Measurements from ENCODE around the gene FKRP. TPM values are rescaled to one million over a fixed set of nuclear protein-coding genes. Genes with fewer than 3 reads are reported as not detected.

The FKRP gene
- total and polyA plus RNA-seq, 2 of the 13 experiments (the other 11 are each of a cell fraction or from before 2014, with no cell fraction given): 7.3 to 9.8 TPM

DNA sequence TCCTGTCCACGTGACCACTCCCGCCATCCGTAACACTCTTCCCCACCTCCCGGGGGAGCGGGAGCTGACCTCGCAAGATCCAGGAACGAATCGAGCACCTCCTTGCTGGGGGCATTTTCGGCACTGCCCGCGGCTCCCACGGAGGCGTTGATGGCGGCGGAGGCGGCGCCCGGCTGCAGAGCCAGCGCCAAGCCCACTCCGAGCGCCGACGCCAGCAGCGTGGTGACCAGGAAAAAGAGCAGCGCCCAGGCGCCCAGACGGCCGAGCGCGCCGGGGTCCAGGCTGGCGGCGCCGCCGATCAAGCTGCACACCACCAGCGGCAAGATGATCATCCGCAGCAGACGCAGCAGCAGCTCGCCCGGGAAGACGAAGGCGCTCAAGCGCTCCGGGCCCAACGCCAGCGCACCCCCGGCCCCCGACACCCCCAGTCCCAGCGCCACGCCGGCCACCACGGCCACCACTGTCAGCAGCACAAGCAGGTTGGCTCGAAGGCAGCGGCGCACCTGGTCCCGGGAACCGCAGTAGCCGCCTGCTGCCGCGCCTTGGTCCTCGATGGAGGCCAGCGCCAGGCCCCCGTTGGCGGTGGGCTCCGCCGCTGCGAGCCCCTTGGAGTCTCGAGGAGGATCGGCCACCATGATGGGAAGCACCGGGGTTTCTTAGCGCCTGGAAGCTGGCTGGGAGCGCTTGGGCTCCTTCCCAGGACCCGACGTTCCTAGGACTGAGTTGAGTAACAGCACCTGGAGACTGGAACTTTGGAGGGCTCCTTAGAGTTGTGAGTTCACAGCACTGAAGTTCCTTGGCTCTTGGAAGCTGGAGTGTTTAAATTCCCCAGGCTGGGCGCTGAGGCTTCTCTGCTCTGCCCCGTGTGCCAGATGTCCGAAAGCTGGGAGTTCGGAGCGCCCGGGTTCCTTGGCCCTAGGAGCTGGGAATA is 41.7 kb downstream of the FKRP start (continued):
- TF ChIP-seq, protein P1, sequence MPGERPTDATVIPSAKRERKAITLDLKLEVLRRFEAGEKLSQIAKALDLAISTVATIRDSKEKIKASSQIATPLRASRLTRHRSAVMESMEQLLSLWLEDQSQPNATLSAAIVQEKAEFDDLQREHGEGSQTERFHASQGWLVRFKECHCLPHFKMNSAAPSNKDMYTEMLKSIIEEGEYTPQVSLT (CRISPR knock-in tag; IDR thresholded peaks at IDR 0.05; ENCODE audit: borderline replicate concordance, low read depth): no peak
- TF ChIP-seq RFXAP (CRISPR knock-in tag; IDR thresholded peaks at IDR 0.05; ENCODE audit: borderline replicate concordance): no peak; the same call in 1 of the 2 replicates
- TF ChIP-seq KDM4B (CRISPR knock-in tag; IDR thresholded peaks at IDR 0.05): no peak
- peak; percentile 66; the same call in 1 of the 2 replicates for TF ChIP-seq TBX2 (CRISPR knock-in tag; IDR thresholded peaks at IDR 0.05; ENCODE audit: borderline replicate concordance)
- TF ChIP-seq, protein P2, sequence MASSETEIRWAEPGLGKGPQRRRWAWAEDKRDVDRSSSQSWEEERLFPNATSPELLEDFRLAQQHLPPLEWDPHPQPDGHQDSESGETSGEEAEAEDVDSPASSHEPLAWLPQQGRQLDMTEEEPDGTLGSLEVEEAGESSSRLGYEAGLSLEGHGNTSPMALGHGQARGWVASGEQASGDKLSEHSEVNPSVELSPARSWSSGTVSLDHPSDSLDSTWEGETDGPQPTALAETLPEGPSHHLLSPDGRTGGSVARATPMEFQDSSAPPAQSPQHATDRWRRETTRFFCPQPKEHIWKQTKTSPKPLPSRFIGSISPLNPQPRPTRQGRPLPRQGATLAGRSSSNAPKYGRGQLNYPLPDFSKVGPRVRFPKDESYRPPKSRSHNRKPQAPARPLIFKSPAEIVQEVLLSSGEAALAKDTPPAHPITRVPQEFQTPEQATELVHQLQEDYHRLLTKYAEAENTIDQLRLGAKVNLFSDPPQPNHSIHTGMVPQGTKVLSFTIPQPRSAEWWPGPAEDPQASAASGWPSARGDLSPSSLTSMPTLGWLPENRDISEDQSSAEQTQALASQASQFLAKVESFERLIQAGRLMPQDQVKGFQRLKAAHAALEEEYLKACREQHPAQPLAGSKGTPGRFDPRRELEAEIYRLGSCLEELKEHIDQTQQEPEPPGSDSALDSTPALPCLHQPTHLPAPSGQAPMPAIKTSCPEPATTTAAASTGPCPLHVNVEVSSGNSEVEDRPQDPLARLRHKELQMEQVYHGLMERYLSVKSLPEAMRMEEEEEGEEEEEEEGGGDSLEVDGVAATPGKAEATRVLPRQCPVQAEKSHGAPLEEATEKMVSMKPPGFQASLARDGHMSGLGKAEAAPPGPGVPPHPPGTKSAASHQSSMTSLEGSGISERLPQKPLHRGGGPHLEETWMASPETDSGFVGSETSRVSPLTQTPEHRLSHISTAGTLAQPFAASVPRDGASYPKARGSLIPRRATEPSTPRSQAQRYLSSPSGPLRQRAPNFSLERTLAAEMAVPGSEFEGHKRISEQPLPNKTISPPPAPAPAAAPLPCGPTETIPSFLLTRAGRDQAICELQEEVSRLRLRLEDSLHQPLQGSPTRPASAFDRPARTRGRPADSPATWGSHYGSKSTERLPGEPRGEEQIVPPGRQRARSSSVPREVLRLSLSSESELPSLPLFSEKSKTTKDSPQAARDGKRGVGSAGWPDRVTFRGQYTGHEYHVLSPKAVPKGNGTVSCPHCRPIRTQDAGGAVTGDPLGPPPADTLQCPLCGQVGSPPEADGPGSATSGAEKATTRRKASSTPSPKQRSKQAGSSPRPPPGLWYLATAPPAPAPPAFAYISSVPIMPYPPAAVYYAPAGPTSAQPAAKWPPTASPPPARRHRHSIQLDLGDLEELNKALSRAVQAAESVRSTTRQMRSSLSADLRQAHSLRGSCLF (CRISPR knock-in tag; IDR thresholded peaks at IDR 0.05; ENCODE audit: borderline replicate concordance): no peak
- TF ChIP-seq, protein P3, sequence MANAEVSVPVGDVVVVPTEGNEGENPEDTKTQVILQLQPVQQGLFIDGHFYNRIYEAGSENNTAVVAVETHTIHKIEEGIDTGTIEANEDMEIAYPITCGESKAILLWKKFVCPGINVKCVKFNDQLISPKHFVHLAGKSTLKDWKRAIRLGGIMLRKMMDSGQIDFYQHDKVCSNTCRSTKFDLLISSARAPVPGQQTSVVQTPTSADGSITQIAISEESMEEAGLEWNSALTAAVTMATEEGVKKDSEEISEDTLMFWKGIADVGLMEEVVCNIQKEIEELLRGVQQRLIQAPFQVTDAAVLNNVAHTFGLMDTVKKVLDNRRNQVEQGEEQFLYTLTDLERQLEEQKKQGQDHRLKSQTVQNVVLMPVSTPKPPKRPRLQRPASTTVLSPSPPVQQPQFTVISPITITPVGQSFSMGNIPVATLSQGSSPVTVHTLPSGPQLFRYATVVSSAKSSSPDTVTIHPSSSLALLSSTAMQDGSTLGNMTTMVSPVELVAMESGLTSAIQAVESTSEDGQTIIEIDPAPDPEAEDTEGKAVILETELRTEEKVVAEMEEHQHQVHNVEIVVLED (CRISPR knock-in tag; IDR thresholded peaks at IDR 0.05; ENCODE audit: borderline replicate concordance): no peak
- no peak for TF ChIP-seq RELA (CRISPR knock-in tag; IDR thresholded peaks at IDR 0.05)
- TF ChIP-seq ZFP82 (CRISPR knock-in tag; IDR thresholded peaks at IDR 0.05; ENCODE audit: borderline replicate concordance): peak; percentile 74; the same call in 1 of the 2 replicates
- no peak for TF ChIP-seq MAFK (conservative IDR thresholded peaks at IDR 0.05 in 1 of 2, IDR thresholded peaks at IDR 0.05 in 1 of 2; ENCODE audit: low read length in 2 of 2)
- TF ChIP-seq U2AF2 (IDR thresholded peaks at IDR 0.05; ENCODE audit: low read depth, low read length): no peak
- TF ChIP-seq TMF1 (CRISPR knock-in tag; IDR thresholded peaks at IDR 0.05; ENCODE audit: low read depth): 0 out of 2 replicates have a peak, but pooled peaks have one; percentile 23
- TF ChIP-seq, protein P4, sequence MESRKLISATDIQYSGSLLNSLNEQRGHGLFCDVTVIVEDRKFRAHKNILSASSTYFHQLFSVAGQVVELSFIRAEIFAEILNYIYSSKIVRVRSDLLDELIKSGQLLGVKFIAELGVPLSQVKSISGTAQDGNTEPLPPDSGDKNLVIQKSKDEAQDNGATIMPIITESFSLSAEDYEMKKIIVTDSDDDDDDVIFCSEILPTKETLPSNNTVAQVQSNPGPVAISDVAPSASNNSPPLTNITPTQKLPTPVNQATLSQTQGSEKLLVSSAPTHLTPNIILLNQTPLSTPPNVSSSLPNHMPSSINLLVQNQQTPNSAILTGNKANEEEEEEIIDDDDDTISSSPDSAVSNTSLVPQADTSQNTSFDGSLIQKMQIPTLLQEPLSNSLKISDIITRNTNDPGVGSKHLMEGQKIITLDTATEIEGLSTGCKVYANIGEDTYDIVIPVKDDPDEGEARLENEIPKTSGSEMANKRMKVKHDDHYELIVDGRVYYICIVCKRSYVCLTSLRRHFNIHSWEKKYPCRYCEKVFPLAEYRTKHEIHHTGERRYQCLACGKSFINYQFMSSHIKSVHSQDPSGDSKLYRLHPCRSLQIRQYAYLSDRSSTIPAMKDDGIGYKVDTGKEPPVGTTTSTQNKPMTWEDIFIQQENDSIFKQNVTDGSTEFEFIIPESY (CRISPR knock-in tag; IDR thresholded peaks at IDR 0.05): no peak
- no peak for TF ChIP-seq KLF11 (CRISPR knock-in tag; IDR thresholded peaks at IDR 0.05)
- no peak for TF ChIP-seq ZNF577 (CRISPR knock-in tag; IDR thresholded peaks at IDR 0.05; ENCODE audit: borderline replicate concordance, low read depth)
- TF ChIP-seq RAD51 (IDR thresholded peaks at IDR 0.05; ENCODE audit: borderline replicate concordance): peak; percentile 52; the same call in 1 of the 2 replicates
- TF ChIP-seq ZNF569 (CRISPR knock-in tag; IDR thresholded peaks at IDR 0.05; ENCODE audit: borderline replicate concordance): no peak
- TF ChIP-seq NCOA1 (CRISPR knock-in tag; IDR thresholded peaks at IDR 0.05): no peak
- no peak for TF ChIP-seq PCBP1 (IDR thresholded peaks at IDR 0.05; ENCODE audit: borderline replicate concordance, low read depth, low read length)
- TF ChIP-seq, protein P5, sequence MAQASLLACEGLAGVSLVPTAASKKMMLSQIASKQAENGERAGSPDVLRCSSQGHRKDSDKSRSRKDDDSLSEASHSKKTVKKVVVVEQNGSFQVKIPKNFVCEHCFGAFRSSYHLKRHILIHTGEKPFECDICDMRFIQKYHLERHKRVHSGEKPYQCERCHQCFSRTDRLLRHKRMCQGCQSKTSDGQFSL (CRISPR knock-in tag; IDR thresholded peaks at IDR 0.05): no peak
